Activated CD4-positive, alpha-beta T cell treated with anti-CD3 and anti-CD28 coated beads for 24 hours (primary cell): ENCODE data around the gene NFATC1.
"Not testable (repeated sequence)": the region's sequence is repeated elsewhere in the genome, so short reads cannot be mapped to it uniquely, and the experiment has no call there.

Source experiments
- DNase-seq, 2 donors: peaks; one replicate each; pipeline ENCODE4 v3.0.0-alpha.2; 2020; ENCODE audit warnings: low read depth in 2 of 2

NFATC1 gene

GRCh38 chr18:79375441-79376154 is 20.1 kb upstream of the NFATC1 start:
- DNase-seq: no peak

GRCh38 chr18:79376661-79377060 is 19.1 kb upstream of the NFATC1 start:
- not testable (repeated sequence) for DNase-seq

DNA sequence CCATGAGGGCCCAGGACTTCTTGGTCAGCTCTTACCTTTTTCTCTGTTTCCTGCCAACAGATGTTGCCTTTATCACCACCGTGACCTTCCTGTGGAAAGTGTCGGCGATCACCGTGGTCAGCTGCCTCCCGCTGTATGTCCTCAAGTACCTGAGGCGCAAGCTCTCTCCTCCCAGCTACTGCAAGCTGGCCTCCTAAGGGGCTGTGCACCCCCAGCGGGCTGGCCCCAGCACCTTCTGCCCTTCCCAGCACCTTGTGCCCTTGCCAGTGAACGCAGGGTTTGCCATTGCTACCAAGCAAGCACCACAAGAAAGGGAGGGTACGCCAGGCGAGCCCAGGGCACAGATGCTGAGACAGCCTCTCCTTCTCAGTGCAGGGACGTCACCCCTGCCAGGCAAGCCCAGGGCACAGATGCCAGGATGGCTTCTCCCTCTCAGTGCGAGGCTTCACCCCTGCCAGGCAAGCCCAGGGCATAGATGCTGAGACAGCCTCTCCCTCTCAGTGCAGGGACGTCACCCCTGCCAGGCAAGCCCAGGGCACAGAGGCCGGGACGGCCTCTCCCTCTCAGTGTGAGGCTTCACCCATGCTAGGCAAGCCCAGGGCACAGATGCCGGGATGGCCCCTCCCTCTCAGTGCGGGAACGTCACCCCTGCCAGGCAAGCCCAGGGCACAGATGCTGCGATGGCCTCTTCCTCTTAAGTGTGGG is 18.4 kb upstream of the NFATC1 start:
- no peak for DNase-seq

DNA sequence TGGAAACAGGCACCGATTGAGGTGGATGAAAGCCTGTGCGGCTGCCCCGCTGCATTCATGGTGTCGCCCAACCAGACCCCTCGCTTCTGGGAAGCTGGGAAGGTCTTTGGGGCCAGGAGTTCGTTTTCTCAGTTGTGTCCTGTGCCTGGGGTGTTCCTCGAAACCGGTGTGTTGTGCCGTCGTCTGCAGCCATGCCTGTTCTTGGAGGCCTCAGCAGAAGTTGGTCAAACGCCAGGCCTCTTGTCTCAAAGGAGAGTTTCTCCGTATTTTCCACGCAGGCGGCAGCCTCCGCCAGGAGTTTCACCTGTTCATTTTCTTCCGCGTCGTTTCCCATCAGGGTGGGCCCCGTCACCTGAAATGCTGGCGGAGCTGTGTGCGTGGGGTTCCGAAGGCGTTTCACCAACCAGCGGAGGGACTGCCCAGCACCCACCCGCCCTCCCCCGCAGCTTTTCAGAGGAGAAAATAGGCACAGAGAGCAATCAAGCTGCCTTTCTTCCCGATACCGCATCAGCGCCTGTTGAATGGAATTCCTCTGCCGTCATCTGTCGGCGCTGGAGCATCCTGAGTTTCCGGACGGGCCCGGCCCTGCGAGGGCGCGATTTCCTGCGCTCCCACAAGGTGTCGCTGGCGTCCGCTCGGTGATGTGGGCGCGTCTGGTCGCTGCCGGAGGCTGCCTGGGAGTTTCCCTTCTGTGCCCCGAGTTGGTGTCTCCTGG is 17.0 kb upstream of the NFATC1 start:
- peak; percentile 68 to 79 for DNase-seq

GRCh38 chr18:79379251-79379905 is 16.4 kb upstream of the NFATC1 start:
- DNase-seq: no peak

- DNase-seq: no peak
Observed at GRCh38 chr18:79379931-79380815, 15.6 kb upstream of the NFATC1 start.

- DNase-seq: peak; percentile 71 to 73
Observed at GRCh38 chr18:79380816-79381806, 14.6 kb upstream of the NFATC1 start.

DNA sequence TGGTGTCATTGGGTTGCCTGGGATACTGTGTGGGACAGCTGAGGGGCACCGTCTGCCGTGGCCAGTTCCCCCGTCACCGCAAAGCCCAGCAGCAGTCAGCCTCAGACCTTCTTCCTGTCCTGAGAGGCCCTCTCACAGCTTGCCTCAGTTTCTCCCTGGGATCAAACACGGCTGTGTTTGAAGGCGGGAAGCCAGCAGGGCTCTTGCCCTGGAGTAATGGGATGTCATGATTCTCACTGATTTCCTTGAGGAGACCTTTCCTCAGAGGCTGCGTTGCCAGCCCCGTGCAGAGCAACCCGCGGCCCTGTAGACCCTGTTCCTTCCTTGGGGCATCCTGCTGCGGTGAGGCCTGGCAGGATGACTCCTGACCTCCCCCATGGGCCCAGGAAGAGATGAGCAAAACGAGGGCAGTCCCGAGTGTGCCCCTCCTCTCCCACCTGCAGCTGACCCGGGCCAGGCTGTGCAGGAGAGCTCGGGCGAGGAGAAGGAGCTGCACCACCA is 13.9 kb upstream of the NFATC1 start:
- DNase-seq: no peak

GRCh38 chr18:79382681-79383387 is 12.9 kb upstream of the NFATC1 start:
- DNase-seq: no peak

DNA sequence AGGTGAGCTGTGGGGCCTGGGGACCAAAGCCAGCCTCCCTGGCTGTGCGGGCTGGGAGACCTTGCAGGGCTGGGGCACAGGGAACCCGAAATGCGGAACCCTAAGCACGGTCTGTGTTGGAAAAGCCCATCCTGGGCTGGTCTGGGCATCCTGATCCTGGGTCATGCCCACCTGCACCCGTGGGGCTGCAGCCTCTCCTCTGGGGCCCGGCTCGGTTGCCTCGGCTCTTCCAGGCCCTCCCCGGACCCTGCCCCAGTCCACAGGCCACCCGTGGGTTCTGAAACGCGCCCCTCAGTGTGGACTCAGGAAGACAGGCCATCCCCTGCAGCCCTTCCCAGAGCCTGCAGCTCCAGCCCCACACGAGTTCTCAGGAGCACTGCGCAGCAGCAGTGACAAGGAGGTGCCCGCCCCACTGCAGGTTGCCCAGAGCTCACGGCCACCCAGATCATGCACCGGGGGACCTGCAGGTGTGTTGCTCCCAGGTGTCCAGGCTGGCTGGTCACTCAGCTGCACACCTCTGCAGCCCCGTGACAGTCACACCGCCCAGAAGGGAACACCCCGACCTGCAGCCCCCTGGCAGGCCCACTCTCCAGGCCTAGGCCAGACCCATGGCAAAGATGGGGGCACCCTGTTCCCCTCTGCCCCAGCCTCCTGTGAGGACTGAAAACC is 12.2 kb upstream of the NFATC1 start:
- DNase-seq: no peak

DNA sequence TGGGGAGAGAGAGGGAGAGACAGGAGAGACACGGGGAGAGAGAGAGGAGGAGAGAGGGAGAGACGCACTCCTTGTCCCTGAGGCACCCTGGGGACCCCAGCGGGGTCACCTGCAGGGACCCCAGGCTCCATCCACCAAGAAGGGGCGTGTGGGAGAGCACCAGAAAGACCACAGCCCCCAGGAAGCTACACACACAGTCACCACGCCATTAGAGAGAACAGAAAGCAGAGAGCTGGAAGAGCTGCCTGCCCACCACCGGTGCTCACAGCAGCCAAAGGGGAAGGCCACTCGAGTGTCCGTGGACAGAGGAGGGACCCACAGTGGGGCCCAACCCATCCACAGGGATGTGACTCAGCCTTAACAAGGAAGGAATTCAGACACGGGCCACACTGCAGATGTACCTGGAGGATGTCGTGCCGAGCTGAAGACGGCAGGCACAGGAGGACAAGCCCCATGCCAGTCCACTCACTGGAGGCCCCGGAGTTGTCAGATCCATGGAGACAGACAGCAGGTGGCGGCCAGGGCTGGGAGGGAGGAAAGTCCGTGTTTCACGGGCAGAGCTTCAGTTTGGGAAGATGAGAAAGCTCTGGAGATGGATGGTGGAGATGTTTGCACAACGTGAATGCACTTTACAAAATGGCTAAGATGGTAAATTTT is 11.5 kb upstream of the NFATC1 start:
- DNase-seq: no peak

- no peak for DNase-seq
Observed at GRCh38 chr18:79384834-79385233, 10.9 kb upstream of the NFATC1 start.

- no peak for DNase-seq
Observed at GRCh38 chr18:79385326-79385707, 10.4 kb upstream of the NFATC1 start.

- DNase-seq: no peak
Observed at GRCh38 chr18:79385708-79386341, 9.9 kb upstream of the NFATC1 start.

DNA sequence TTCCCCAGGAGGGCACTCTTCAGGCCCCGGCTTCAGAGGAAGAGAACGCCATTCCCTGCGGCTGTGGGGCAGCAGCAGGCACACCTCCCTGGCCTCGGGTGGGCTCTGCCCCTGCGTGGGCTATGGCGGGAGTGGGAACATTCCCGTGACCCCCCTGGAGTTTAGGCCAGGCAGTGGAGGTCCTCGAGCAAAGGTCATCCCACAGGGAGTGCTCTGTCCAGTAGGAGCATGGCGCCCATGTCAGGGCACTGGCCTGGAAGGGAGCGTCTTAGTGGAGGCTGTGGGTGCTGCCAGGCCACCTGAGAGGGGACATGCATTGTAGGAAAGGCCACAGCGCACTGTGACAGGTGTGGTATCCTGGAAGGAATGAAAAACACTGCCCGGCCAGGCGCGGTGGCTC is 9.2 kb upstream of the NFATC1 start:
- no peak for DNase-seq

- DNase-seq: no peak
Observed at GRCh38 chr18:79387214-79387613, 8.5 kb upstream of the NFATC1 start.

GRCh38 chr18:79387615-79388014 is 8.1 kb upstream of the NFATC1 start:
- DNase-seq: no peak

DNA sequence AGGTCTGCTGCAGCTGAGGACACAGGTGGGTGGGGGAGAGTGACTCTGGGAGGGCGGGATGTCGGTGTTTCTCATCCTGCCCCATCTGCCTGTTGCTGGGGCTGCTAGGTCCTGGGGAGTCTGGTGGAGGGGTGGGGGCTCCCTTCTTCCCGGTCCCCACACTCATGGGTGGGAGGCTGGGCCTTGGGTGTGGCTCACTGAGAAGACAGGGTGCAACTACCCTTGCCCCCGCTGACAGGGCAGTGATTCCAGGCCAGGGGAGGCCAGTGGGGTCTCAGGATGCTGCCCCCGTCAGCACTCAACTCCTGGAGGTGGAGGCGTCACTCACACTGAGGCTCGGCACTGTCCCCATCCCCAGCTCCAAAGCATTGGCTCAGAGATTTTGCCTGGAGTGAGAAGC is 7.7 kb upstream of the NFATC1 start:
- DNase-seq: no peak
